HG03108 (cell line): ENCODE measurements around the gene ADAM15.

Source experiments
- ATAC-seq: cut with Tn5 transposase; IDR thresholded peaks from one replicate; pipeline ENCODE4 v1.9.1; 2021; ENCODE audit warnings: moderate library complexity; ENCODE audit not compliant: unreplicated experiment

Gene ADAM15

DNA sequence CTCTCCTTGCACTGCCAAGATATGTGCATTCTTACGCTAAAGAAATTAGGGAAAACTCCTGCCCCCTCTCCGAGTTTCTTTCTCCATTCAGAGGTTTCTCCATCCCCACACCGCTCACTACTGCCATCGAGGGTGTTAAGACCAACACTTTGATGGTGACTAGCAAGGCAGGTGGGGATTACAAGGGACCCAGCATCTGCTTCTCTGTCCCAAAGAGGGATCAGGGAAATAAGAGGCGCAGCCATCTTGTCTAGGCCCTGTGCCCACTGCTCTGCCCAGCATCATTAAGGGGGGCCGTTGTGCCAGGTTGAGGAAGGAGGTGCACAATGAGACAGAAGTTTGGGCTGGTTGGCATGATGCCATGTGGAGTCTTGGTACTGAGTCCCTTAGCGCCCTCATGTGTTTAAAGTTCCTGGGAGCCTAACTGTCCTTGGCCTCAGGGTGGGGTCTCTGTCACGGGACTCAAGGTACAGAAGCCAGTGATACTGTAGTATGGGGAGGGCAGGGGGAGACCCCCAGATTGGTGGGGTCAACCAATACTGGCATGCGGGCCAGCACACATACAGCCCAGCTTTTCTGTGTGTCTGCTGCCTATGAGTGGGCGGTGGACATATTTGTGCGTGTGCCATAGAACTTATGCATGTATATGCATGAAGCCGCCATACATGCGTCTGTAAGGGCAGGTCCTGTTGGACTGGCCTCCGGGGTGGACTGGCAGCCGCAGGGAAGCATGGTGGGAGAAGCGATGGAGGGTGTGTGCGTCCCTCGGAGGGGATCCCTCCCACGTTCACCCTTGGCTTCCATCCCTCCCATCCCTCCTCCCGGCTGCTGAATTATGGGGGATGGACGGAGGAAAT is 33.0 kb downstream of the ADAM15 start:
- ATAC-seq = no peak

DNA sequence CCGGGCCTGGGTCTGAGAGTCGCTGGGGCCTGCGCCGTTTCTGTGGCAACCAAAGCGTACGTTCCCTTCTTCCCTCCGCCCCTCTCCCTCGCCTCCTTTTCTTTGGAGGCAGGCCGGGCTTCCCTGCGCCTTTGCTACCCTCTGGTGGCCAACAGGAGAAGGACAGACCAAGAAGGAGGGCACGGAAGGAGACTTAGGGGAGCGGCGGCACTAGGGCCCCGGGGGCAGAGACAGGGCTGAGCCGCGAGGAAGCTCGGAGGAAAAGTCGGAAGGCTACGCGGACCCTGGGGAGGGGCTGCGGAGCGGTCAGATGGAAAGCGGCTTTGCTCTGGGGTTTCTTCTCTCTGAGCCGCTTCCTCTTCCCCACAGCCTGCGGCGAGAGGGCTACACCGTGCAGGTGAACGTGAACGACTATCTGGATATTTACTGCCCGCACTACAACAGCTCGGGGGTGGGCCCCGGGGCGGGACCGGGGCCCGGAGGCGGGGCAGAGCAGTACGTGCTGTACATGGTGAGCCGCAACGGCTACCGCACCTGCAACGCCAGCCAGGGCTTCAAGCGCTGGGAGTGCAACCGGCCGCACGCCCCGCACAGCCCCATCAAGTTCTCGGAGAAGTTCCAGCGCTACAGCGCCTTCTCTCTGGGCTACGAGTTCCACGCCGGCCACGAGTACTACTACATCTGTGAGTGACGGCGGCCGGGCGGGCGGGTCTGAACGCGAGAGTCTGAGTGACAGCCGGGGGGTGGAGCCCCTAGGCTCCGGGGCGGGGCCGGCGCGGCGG is 33.8 kb downstream of the ADAM15 start:
- peak; percentile 58 for ATAC-seq

- ATAC-seq = no peak
Observed at GRCh38 chr1:155085504-155086127, 34.5 kb downstream of the ADAM15 start.

DNA sequence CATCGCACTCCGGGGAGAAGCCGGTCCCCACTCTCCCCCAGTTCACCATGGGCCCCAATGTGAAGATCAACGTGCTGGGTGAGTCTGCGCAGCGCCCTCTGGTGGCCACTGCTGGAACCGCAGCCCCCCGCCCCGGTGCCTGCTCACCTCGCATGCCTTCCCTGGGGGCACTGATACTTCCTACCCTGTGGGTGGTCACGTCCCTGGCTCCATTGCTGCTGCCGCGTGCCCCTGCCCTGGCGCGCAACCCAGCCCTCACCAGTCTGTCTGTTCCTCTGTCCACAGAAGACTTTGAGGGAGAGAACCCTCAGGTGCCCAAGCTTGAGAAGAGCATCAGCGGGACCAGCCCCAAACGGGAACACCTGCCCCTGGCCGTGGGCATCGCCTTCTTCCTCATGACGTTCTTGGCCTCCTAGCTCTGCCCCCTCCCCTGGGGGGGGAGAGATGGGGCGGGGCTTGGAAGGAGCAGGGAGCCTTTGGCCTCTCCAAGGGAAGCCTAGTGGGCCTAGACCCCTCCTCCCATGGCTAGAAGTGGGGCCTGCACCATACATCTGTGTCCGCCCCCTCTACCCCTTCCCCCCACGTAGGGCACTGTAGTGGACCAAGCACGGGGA is 35.1 kb downstream of the ADAM15 start:
- no peak for ATAC-seq

GRCh38 chr1:155086856-155087535 is 35.9 kb downstream of the ADAM15 start:
- no peak for ATAC-seq

- no peak for ATAC-seq
Observed at GRCh38 chr1:155091071-155092051, 40.2 kb downstream of the ADAM15 start.

- ATAC-seq = no peak
Observed at GRCh38 chr1:155092131-155092530, 41.0 kb downstream of the ADAM15 start.

DNA sequence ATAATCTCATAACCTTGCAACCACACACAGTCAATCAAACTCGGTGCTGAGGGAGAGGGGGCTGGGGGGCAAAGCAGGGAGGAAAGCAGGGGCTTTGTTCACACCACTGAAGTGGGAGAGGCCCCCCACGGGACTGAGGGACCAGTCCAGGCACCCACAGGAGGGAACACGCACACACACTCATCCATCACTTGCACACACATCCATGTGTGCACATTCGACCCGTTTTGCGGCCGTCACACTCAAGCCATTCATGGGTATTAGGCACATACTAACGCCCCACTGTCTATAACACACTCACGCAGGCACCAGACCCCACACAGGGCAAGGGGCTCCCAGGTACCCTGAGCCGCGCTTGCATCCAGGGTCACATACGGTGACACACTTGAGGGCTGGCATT is 41.5 kb downstream of the ADAM15 start:
- no peak for ATAC-seq

DNA sequence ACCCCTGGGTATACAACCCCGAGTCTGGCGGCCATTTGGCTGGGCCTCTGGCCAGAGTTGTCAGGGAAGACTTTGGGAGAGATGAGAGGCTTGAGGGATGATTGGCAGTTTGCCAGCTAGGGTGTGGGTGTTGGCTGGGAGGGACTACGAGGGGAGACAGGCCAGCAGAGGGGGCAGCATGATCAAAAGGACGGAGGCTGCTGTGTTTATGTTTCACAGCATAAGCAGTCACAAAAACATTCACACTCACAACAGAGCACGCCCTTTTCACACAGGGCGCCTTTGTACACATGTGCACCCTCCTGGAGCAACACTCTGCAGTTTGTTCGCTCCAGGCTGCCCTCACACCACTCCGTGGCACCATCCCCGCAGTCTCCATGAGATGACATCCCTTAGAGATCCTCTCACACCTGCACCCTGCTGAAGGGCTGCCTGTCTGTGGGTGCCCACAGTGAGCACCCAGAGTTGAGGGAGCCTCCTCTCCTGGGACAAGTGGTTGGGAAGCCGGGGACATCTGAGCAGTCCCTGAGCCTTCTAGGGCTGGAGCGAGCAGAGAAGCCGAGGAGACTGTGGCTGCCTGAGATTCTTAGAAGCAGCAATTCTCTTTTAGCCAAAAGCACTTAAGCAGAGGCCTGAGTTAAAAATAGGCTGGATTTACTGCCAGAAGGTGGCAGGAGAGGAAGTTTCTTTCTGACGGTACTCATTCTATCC is 43.0 kb downstream of the ADAM15 start:
- ATAC-seq = no peak

GRCh38 chr1:155094622-155094948 is 43.5 kb downstream of the ADAM15 start:
- ATAC-seq = no peak

- ATAC-seq = no peak
Observed at GRCh38 chr1:155099331-155099730, 48.2 kb downstream of the ADAM15 start.

- ATAC-seq = no peak
Observed at GRCh38 chr1:155103325-155103724, 52.2 kb downstream of the ADAM15 start.

GRCh38 chr1:155104605-155105534 is 53.8 kb downstream of the ADAM15 start:
- ATAC-seq = no peak

DNA sequence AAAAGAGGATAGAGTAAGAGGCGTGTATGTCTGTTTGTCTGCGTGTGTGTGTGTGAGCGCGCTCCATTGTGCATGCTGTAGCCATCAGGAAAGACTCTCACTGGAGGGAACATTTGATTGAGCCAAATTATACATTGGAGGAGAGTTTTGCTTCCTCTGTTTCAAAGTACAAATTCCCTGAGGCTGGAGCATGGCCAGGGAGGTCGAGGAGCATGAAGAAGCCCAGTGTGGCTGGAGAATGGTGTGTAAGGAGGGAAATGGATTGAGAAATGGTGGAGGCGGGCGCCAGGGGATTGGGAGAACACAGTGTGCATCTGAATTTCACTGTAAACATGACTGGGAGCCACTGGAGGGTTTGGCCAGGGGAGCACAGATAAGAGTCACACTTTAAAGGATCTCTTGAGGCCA is 54.5 kb downstream of the ADAM15 start:
- ATAC-seq = no peak

DNA sequence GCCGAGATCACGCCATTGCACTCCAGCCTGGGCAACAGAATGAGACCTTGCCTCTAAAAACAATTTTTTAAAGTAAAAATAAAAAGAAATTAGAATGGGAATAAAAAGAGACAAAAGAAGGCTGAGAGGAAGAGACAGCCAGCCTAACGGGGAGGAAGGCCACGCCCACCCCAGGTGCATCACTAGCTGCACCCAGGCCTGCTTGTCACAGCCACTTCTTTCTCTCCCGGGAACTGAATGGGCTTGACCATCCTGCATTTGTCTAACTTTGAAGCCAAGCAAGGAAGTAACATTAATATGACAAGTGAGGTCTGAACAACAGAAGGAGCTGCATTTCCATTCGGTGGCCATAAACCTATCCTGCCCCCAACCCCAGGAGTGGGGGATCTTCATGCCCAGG is 55.7 kb downstream of the ADAM15 start:
- ATAC-seq = no peak

DNA sequence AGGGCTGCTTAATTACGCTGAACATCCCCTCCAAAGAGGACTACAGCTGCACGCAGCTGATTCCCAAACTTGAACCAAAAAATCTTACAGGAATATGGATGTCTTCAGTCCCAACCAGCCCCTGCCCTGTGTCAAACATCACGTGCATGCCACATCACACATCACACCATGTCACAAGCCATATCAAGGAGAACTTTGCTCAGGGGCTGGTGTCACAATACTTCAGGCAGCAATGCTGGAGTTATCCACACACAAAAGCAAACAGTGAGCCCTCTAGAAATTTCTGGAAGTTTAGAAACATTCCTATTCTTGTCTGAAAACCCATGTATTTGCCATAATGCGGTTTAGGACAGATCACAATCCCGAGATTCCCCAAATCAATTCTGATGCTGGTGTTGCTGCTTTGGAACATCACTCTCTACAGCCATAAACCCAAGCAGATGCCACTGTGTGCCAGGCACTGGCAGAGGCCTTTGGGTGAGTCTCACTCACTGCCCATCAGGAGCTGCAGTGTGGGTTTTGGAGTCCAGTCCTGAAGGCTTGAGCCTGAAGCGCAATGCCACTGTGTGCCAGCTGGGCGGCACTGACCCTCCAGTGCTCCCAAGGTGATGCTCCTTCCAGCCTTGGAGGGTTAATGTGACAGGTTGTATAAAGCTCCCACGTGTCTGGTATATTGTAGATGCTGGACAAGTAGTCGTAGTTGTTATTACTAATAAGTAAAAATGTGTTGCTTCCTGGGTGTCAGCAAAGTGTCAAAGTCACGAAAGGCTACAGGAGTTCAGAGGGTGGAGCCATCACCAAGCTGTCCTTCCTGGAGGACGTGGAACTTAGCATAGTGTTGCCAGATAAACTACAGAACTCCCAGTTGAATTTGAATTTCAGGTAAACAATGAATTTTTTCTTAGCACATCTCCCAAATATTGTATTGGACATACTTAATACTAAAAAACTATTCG is 56.5 kb downstream of the ADAM15 start:
- ATAC-seq = no peak

DNA sequence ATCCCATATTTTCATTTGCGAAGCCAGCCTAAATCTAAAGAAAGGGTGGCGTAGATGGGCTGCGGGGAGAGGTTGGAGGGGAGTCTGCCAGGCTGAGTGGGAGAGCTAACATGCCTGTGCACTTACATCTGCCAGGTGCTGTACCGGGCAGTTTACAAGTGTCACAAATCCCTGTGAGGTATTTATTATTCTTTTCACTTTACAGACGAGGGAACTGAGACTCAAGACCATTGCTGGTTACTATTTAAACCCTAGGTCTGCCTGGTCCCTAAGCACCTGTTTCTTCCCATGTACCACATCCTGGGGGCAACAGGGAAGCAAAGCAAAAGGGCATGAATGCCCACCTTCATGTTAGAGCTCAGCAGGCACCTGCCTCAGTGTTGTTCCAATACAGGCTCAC is 57.2 kb downstream of the ADAM15 start:
- ATAC-seq = no peak
